Astrocyte (in vitro differentiated cells and primary cell): ENCODE measurements around the gene PEX10. TPM values are rescaled to one million over a fixed set of nuclear protein-coding genes. Genes with fewer than 3 reads are reported as not detected.
A peak's percentile ranks its signal among the peaks of the same experiment; 100 is the strongest.

Experiments
- DNase-seq: peaks from one replicate; pipeline ENCODE4 v3.0.0-alpha.2; 2010; ENCODE audit warnings: low read depth
- FAIRE-seq: peaks from 2 replicates; lab custom pipeline; 2011; peaks lifted over from hg19 to GRCh38; lab: Jason Lieb, UNC
- H2AFZ ChIP-seq: 2 replicates; pipeline ENCODE4 v1.6.0; 2012; ENCODE audit warnings: low read depth, low read length, inconsistent platforms
- H3K27ac ChIP-seq: 2 replicates; pipeline ENCODE4 v1.5.1; 2011; ENCODE audit warnings: low read depth, low read length, inconsistent platforms
- H3K27me3 ChIP-seq: 2 replicates; pipeline ENCODE4 v1.6.0; 2011; ENCODE audit warnings: low read length, inconsistent platforms; ENCODE audit not compliant: insufficient read depth
- H3K36me3 ChIP-seq: 2 replicates; pipeline ENCODE4 v1.5.1; 2011; ENCODE audit warnings: low read length, inconsistent platforms; ENCODE audit not compliant: insufficient read depth
- H3K4me1 ChIP-seq: 2 replicates; pipeline ENCODE4 v1.5.1; 2011; ENCODE audit warnings: low read length, inconsistent platforms; ENCODE audit not compliant: insufficient read depth
- H3K4me2 ChIP-seq: 2 replicates; pipeline ENCODE4 v1.6.0; 2012; ENCODE audit warnings: low read length, inconsistent platforms
- H3K4me3 ChIP-seq: 2 replicates; pipeline ENCODE4 v1.5.1; 2011; ENCODE audit warnings: low read depth, mild to moderate bottlenecking, low read length, inconsistent platforms; ENCODE audit not compliant: insufficient read depth
- H3K79me2 ChIP-seq: 2 replicates; pipeline ENCODE4 v1.6.0; 2012; ENCODE audit warnings: mild to moderate bottlenecking, low read length, inconsistent platforms; ENCODE audit not compliant: insufficient read depth
- H3K9ac ChIP-seq: 2 replicates; pipeline ENCODE4 v1.6.0; 2012; ENCODE audit warnings: mild to moderate bottlenecking, low read length, inconsistent platforms
- H3K9me3 ChIP-seq: 2 replicates; pipeline ENCODE4 v1.5.1; 2012; ENCODE audit warnings: low read depth, mild to moderate bottlenecking, low read length, inconsistent platforms; ENCODE audit not compliant: insufficient read depth
- H4K20me1 ChIP-seq: 2 replicates; pipeline ENCODE4 v1.6.0; 2012; ENCODE audit warnings: low read length, inconsistent platforms; ENCODE audit not compliant: insufficient read depth
- H3K27ac Mint-ChIP-seq: one replicate; pipeline ENCODE4 v1.8.0; 2021; ENCODE audit warnings: mild to moderate bottlenecking, mixed read lengths; ENCODE audit not compliant: unreplicated experiment
- H3K27me3 Mint-ChIP-seq: one replicate; pipeline ENCODE4 v1.8.0; 2021; ENCODE audit warnings: low read depth, mixed read lengths; ENCODE audit not compliant: unreplicated experiment
- H3K36me3 Mint-ChIP-seq: one replicate; pipeline ENCODE4 v1.8.0; 2021; ENCODE audit warnings: low read depth, mixed read lengths; ENCODE audit not compliant: unreplicated experiment
- H3K4me1 Mint-ChIP-seq: one replicate; pipeline ENCODE4 v1.8.0; 2021; ENCODE audit warnings: low read depth, mixed read lengths; ENCODE audit not compliant: unreplicated experiment
- H3K4me3 Mint-ChIP-seq: one replicate; pipeline ENCODE4 v1.8.0; 2021; ENCODE audit warnings: mild to moderate bottlenecking, moderate library complexity, mixed read lengths; ENCODE audit not compliant: unreplicated experiment
- H3K9me3 Mint-ChIP-seq: one replicate; pipeline ENCODE4 v1.8.0; 2021; ENCODE audit warnings: mild to moderate bottlenecking, mixed read lengths; ENCODE audit not compliant: unreplicated experiment
- CTCF ChIP-seq: IDR thresholded peaks from 2 replicates; pipeline ENCODE4 v1.5.1; 2011; ENCODE audit warnings: low read depth, mild to moderate bottlenecking, inconsistent platforms, low read length, moderate library complexity; ENCODE audit not compliant: insufficient read depth
- EZH2 ChIP-seq: IDR thresholded peaks from 2 replicates; pipeline ENCODE4 v1.6.1; 2012; ENCODE audit warnings: mild to moderate bottlenecking, low read length, inconsistent platforms; ENCODE audit not compliant: insufficient read depth
- total RNA-seq: library from RNA; stranded (reverse); gene quantifications from 2 replicates; pipeline ENCODE4 v1.2.1, GENCODE V29; 2021

The PEX10 gene
- total RNA-seq, 1 donor from 2014 or later = 16.6 TPM

- Histone ChIP-seq H3K4me1 (no peaks in the 10 kb centered on the region), H3K27me3 (no peaks in the 10 kb centered on the region), H4K20me1 (no peaks in the 10 kb centered on the region), H3K36me3 (no peaks in the 10 kb centered on the region), H3K4me3 (no peak overlapping the region), H3K4me2 (no peak overlapping the region), H3K9ac (no peak overlapping the region), H2AFZ (no peak overlapping the region), H3K9me3 (no peaks in the 10 kb centered on the region), H3K27ac (no peak overlapping the region), H3K79me2 (no peaks in the 10 kb centered on the region)
- Mint-ChIP-seq H3K27ac (no peak overlapping the region), H3K27me3 (no peaks in the 10 kb centered on the region), H3K36me3 (peaks cover 10% of the 10 kb centered on the region), H3K9me3 (peaks cover 9% of the 10 kb centered on the region), H3K4me3 (no peak overlapping the region), H3K4me1 (no peaks in the 10 kb centered on the region)
- DNase-seq = peak; percentile 19
- FAIRE-seq = no peak
- TF ChIP-seq CTCF = no peak
- TF ChIP-seq EZH2 = no peak
Measured at GRCh38 chr1:2360588-2361364, 51.6 kb downstream of the PEX10 start.

- TF ChIP-seq EZH2 (no peak), CTCF (no peak)
- Mint-ChIP-seq H3K27me3 (peaks cover under 1% of the 10 kb centered on the region), H3K27ac (no peak overlapping the region), H3K36me3 (peaks cover 9% of the 10 kb centered on the region), H3K4me3 (no peak overlapping the region), H3K9me3 (peaks cover 9% of the 10 kb centered on the region), H3K4me1 (no peaks in the 10 kb centered on the region)
- Histone ChIP-seq H3K4me3 (no peak overlapping the region), H3K79me2 (no peaks in the 10 kb centered on the region), H2AFZ (no peak overlapping the region), H3K27ac (no peak overlapping the region), H3K36me3 (no peaks in the 10 kb centered on the region), H3K4me1 (no peaks in the 10 kb centered on the region), H4K20me1 (no peaks in the 10 kb centered on the region), H3K9me3 (no peaks in the 10 kb centered on the region), H3K9ac (no peak overlapping the region), H3K4me2 (no peak overlapping the region), H3K27me3 (no peaks in the 10 kb centered on the region)
- DNase-seq = no peak
- no peak for FAIRE-seq
Measured at GRCh38 chr1:2358651-2359640, 53.4 kb downstream of the PEX10 start.
